ENCODE data around the gene PSD.

DNA sequence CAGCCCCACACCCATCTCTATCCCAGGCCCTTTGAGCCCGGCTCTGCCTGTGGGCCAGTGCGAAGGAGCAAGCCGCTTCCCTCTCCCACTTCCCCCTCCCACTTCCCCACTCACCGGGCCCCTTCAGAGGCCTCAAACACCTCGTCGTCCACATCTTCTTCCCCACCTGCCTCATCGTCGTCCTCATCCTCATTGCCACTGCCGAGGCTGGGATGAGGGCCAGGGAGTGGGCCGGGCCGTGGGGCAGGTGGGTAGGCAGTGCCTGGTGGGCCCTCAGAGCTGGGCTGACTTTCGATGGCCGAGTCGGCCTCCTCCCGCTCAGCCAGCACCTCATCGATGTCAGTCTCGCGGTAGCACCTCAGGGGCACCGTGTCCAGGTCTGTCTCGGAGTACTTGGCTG lies 3.8 kb downstream of the PSD start:
- TF ChIP-seq, protein P1, sequence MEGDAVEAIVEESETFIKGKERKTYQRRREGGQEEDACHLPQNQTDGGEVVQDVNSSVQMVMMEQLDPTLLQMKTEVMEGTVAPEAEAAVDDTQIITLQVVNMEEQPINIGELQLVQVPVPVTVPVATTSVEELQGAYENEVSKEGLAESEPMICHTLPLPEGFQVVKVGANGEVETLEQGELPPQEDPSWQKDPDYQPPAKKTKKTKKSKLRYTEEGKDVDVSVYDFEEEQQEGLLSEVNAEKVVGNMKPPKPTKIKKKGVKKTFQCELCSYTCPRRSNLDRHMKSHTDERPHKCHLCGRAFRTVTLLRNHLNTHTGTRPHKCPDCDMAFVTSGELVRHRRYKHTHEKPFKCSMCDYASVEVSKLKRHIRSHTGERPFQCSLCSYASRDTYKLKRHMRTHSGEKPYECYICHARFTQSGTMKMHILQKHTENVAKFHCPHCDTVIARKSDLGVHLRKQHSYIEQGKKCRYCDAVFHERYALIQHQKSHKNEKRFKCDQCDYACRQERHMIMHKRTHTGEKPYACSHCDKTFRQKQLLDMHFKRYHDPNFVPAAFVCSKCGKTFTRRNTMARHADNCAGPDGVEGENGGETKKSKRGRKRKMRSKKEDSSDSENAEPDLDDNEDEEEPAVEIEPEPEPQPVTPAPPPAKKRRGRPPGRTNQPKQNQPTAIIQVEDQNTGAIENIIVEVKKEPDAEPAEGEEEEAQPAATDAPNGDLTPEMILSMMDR (IDR thresholded peaks at IDR 0.05) = no peak
- TF ChIP-seq ZFX (IDR thresholded peaks at IDR 0.05; ENCODE audit: borderline replicate concordance) = no peak
